Esophagus muscularis mucosa (tissue), 4 donors: ENCODE measurements around the gene ERC2.

Source experiments
- CTCF ChIP-seq, 3 experiments: fragments of 200-600 bp in 2 of 3; fragments of 450-650 bp in 1 of 3; sonication (generic) in 2 of 3; IDR thresholded peaks; one replicate each; pipeline ENCODE4 v1.5.1; 2017 to 2019; ENCODE audit warnings: antibody characterized with exemption in 3 of 3, mild to moderate bottlenecking in 2 of 3, moderate library complexity in 1 of 3
- EP300 ChIP-seq: sonication (generic); formaldehyde crosslinking; IDR thresholded peaks from one replicate; pipeline ENCODE4 v1.6.1; 2017; ENCODE audit warnings: antibody characterized with exemption
- POLR2A ChIP-seq: fragments of 450-650 bp; IDR thresholded peaks from one replicate; pipeline ENCODE4 v1.6.1; 2017; ENCODE audit warnings: antibody characterized with exemption, moderate library complexity, mild to moderate bottlenecking, low read depth
- POLR2AphosphoS5 ChIP-seq, 2 donors: sonication (generic); formaldehyde crosslinking; IDR thresholded peaks; one replicate each; pipeline ENCODE4 v1.6.1; 2017; ENCODE audit warnings: antibody characterized with exemption in 2 of 2

- TF ChIP-seq CTCF (IDR thresholded peaks at IDR 0.05) (no peak), POLR2A (no peak), POLR2AphosphoS5 (IDR thresholded peaks at IDR 0.05) (no peak), EP300 (no peak)
Measured at GRCh38 chr3:55765398-55765797, 702.9 kb downstream of the ERC2 start.
